ENCODE measurements around the gene CXCL16. TPM values are rescaled to one million over a fixed set of nuclear protein-coding genes. Genes with fewer than 3 reads are reported as not detected.

CXCL16 gene
- total and polyA plus RNA-seq, 10 of the 15 experiments (the other 5 are each of a cell fraction or from before 2014, with no cell fraction given) = 0.15 to 2.2 (median 0.65) TPM

DNA sequence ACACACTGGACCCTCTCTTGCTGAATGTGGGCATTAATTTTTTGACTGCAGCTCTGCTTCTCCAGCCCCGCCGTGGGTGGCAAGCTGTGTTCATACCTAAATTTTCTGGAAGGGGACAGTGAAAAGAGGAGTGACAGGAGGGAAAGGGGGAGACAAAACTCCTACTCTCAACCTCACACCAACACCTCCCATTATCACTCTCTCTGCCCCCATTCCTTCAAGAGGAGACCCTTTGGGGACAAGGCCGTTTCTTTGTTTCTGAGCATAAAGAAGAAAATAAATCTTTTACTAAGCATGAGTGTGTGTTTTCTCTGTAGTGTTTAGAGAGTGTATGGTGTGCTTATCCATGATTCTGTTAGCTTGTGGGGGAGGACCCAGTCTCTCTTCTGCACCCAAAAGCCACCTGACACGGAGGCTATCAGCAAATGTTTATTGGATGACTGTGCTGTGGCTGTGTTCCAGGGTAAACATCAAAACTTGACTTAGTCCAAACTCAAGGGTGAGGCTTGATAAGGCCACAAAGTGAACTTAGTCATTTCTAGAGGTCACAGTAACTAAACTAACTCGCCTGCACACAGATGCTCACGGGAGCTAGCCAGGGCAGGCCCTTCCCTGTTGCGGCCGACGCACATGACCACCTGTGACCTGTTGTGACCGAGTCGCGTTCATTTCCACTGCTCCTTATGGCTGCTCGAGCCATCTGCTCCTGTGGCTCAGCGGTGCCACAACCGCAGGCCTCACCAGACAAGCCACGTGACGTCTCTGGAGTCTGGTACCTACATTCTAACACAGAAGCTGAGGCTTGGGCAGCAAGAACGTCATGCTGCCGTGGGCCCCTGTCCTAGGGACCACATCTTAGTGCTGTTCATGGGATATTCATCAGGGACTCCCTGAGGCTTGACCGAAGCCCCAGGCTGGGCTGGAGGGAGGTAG is 18.3 kb downstream of the CXCL16 start (continued):
- TF ChIP-seq, protein P1, sequence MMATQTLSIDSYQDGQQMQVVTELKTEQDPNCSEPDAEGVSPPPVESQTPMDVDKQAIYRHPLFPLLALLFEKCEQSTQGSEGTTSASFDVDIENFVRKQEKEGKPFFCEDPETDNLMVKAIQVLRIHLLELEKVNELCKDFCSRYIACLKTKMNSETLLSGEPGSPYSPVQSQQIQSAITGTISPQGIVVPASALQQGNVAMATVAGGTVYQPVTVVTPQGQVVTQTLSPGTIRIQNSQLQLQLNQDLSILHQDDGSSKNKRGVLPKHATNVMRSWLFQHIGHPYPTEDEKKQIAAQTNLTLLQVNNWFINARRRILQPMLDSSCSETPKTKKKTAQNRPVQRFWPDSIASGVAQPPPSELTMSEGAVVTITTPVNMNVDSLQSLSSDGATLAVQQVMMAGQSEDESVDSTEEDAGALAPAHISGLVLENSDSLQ (IDR thresholded peaks at IDR 0.05) = no peak
- TF ChIP-seq ZNF274 (IDR thresholded peaks at IDR 0.05; ENCODE audit: insufficient read depth, insufficient read length) (no peak), BCL11A (IDR thresholded peaks at IDR 0.05; ENCODE audit: low read depth, low read length) (no peak), NFIC (IDR thresholded peaks at IDR 0.05; ENCODE audit: low read depth, low read length) (no peak), ZZZ3 (IDR thresholded peaks at IDR 0.05; ENCODE audit: control insufficient read depth, insufficient read length, low read depth) (no peak), SUZ12 (IDR thresholded peaks at IDR 0.05; ENCODE audit: unreplicated experiment) (no peak), EZH2 (IDR thresholded peaks at IDR 0.05; ENCODE audit: borderline replicate concordance, control insufficient read depth, low read depth, low read length) (no peak), TARDBP (IDR thresholded peaks at IDR 0.05; ENCODE audit: borderline replicate concordance) (no peak), FOS (IDR thresholded peaks at IDR 0.05; ENCODE audit: borderline replicate concordance, extremely low read depth, insufficient read length) (no peak), BMI1 (IDR thresholded peaks at IDR 0.05; ENCODE audit: borderline replicate concordance) (no peak), KLF5 (IDR thresholded peaks at IDR 0.05; ENCODE audit: partially characterized antibody) (no peak), POLR2AphosphoS5 (IDR thresholded peaks at IDR 0.05; ENCODE audit: low read length) (no peak; the same call in 1 of the 2 replicates)
- TF ChIP-seq, protein P2, sequence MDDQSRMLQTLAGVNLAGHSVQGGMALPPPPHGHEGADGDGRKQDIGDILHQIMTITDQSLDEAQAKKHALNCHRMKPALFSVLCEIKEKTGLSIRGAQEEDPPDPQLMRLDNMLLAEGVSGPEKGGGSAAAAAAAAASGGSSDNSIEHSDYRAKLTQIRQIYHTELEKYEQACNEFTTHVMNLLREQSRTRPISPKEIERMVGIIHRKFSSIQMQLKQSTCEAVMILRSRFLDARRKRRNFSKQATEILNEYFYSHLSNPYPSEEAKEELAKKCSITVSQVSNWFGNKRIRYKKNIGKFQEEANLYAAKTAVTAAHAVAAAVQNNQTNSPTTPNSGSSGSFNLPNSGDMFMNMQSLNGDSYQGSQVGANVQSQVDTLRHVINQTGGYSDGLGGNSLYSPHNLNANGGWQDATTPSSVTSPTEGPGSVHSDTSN (IDR thresholded peaks at IDR 0.05; ENCODE audit: insufficient replicate concordance, low read depth, low read length) = no peak
- TF ChIP-seq, protein P3, sequence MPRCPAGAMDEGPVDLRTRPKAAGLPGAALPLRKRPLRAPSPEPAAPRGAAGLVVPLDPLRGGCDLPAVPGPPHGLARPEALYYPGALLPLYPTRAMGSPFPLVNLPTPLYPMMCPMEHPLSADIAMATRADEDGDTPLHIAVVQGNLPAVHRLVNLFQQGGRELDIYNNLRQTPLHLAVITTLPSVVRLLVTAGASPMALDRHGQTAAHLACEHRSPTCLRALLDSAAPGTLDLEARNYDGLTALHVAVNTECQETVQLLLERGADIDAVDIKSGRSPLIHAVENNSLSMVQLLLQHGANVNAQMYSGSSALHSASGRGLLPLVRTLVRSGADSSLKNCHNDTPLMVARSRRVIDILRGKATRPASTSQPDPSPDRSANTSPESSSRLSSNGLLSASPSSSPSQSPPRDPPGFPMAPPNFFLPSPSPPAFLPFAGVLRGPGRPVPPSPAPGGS (IDR thresholded peaks at IDR 0.05; ENCODE audit: borderline replicate concordance, insufficient read depth, low read depth, low read length, poor library complexity, severe bottlenecking) = no peak
- TF ChIP-seq, protein P4, sequence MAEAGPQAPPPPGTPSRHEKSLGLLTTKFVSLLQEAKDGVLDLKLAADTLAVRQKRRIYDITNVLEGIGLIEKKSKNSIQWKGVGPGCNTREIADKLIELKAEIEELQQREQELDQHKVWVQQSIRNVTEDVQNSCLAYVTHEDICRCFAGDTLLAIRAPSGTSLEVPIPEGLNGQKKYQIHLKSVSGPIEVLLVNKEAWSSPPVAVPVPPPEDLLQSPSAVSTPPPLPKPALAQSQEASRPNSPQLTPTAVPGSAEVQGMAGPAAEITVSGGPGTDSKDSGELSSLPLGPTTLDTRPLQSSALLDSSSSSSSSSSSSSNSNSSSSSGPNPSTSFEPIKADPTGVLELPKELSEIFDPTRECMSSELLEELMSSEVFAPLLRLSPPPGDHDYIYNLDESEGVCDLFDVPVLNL (IDR thresholded peaks at IDR 0.05; ENCODE audit: low read depth, low read length) = no peak

Data from GM12878 (cell line).